ENCODE data around the gene ZNF672. TPM values are rescaled to one million over a fixed set of nuclear protein-coding genes. Genes with fewer than 3 reads are reported as not detected.

The ZNF672 gene
- total RNA-seq, 1 experiment from 2014 or later: 27.6 TPM

GRCh38 chr1:248861616-248862015 is 23.6 kb downstream of the ZNF672 start:
- Histone ChIP-seq H3K79me2 (ENCODE audit: insufficient read depth, low read length) (peaks cover 20% of the 10 kb centered on the region; the same call in 1 of the 2 replicates), H2AFZ (ENCODE audit: low read depth, low read length, poor library complexity, severe bottlenecking) (no peak overlapping the region), H3K9me3 (ENCODE audit: control insufficient read depth in 1 of 2, insufficient read depth in 1 of 2, low read depth in 1 of 2, low read length in 2 of 2) (no peaks in the 10 kb centered on the region), H3K27ac (ENCODE audit: low read depth, low read length) (no peak overlapping the region), H3K36me3 (ENCODE audit: control insufficient read depth in 1 of 2, insufficient read depth in 2 of 2, low read length in 2 of 2) (no peaks in the 10 kb centered on the region; a peak in 1 of 4 replicates), H3K9ac (ENCODE audit: low read length) (no peak overlapping the region), H4K20me1 (ENCODE audit: insufficient read depth) (no peaks in the 10 kb centered on the region), H3K9me2 (ENCODE audit: insufficient read depth) (no peaks in the 10 kb centered on the region), H3K4me1 (ENCODE audit: control insufficient read depth in 1 of 2, insufficient read depth in 2 of 2, low read length in 2 of 2) (peaks cover 12 to 41% of the 10 kb centered on the region in 2 experiments), H3K4me3 (replicated peaks in 1 of 2; ENCODE audit: low read depth in 1 of 2, low read length in 2 of 2) (no peak overlapping the region), H3K27me3 (ENCODE audit: insufficient read depth, low read length) (no peaks in the 10 kb centered on the region), H3K4me2 (ENCODE audit: low read length) (no peak overlapping the region)
- ChIA-PET POLR2A (no interaction called here), CTCF (interaction anchor here (0.9 kb wide), 1 partner anchor 24 kb away, joined by 3 read pairs; the partner anchor contains the start of gene ZNF672), RAD21 (ENCODE audit: low non-redundant PET in 1 of 2, low total read pairs in 2 of 2, uncharacterized antibody in 2 of 2, unreplicated experiment in 2 of 2) (no interaction called here)
- no peak for ATAC-seq
- no peak for DNase-seq (ENCODE audit: low read depth, low spot score)
- no TSS peak for BruUV-seq (replicated peaks)
- intact Hi-C loops (cut with micrococcal nuclease): no loop called here
- TF ChIP-seq CTCF (IDR thresholded peaks at IDR 0.05 in 2 of 3, conservative IDR thresholded peaks at IDR 0.05 in 1 of 3; ENCODE audit: borderline replicate concordance in 1 of 3, insufficient read depth in 1 of 3, low read depth in 2 of 3, low read length in 2 of 3) (no peak), CBX3 (IDR thresholded peaks at IDR 0.05; ENCODE audit: low read depth) (no peak), TCF7L2 (IDR thresholded peaks at IDR 0.05; ENCODE audit: borderline replicate concordance, extremely low read depth, insufficient read depth, insufficient read length) (no peak)

- H3K4me1 ChIP-seq (ENCODE audit: control insufficient read depth in 1 of 2, insufficient read depth in 2 of 2, low read length in 2 of 2): peaks cover 5 to 34% of the 10 kb centered on the region in 2 experiments; a peak in 3 of 4 replicates
- H3K36me3 ChIP-seq (ENCODE audit: control insufficient read depth in 1 of 2, insufficient read depth in 2 of 2, low read length in 2 of 2): no peaks in the 10 kb centered on the region
- no peak overlapping the region; the same call in 1 of the 2 replicates for H3K27ac ChIP-seq (ENCODE audit: low read depth, low read length)
- H3K4me3 ChIP-seq (replicated peaks in 1 of 2; ENCODE audit: low read depth in 1 of 2, low read length in 2 of 2): peak overlapping the region; percentile 38 to 53
- peak overlapping the region; percentile 42 for H3K9ac ChIP-seq (ENCODE audit: low read length)
- CTCF ChIA-PET: no interaction called here
- no peaks in the 10 kb centered on the region for H3K9me2 ChIP-seq (ENCODE audit: insufficient read depth)
- BruUV-seq (replicated peaks): no TSS peak
- no peaks in the 10 kb centered on the region for H3K9me3 ChIP-seq (ENCODE audit: control insufficient read depth in 1 of 2, insufficient read depth in 1 of 2, low read depth in 1 of 2, low read length in 2 of 2)
- POLR2A ChIA-PET: no interaction called here
- H3K27me3 ChIP-seq (ENCODE audit: insufficient read depth, low read length): no peaks in the 10 kb centered on the region
- H2AFZ ChIP-seq (ENCODE audit: low read depth, low read length, poor library complexity, severe bottlenecking): no peak overlapping the region
- H3K79me2 ChIP-seq (ENCODE audit: insufficient read depth, low read length): peaks cover 10% of the 10 kb centered on the region; the same call in 1 of the 2 replicates
- RAD21 ChIA-PET (ENCODE audit: low non-redundant PET in 1 of 2, low total read pairs in 2 of 2, uncharacterized antibody in 2 of 2, unreplicated experiment in 2 of 2): no interaction called here
- no peaks in the 10 kb centered on the region for H4K20me1 ChIP-seq (ENCODE audit: insufficient read depth)
- ATAC-seq (no peak), DNase-seq (ENCODE audit: low read depth, low spot score) (no peak)
- intact Hi-C loops (cut with micrococcal nuclease): no loop called here
- H3K4me2 ChIP-seq (ENCODE audit: low read length): peak overlapping the region; percentile 74
- TF ChIP-seq EGR1 (IDR thresholded peaks at IDR 0.05; ENCODE audit: low read depth) (no peak), MAX (IDR thresholded peaks at IDR 0.05) (0 out of 2 replicates have a peak, but pooled peaks have one; percentile 2)
Observed at GRCh38 chr1:248862695-248862997, 24.6 kb downstream of the ZNF672 start.
